Measurements from ENCODE around the gene EIF6.

DNA sequence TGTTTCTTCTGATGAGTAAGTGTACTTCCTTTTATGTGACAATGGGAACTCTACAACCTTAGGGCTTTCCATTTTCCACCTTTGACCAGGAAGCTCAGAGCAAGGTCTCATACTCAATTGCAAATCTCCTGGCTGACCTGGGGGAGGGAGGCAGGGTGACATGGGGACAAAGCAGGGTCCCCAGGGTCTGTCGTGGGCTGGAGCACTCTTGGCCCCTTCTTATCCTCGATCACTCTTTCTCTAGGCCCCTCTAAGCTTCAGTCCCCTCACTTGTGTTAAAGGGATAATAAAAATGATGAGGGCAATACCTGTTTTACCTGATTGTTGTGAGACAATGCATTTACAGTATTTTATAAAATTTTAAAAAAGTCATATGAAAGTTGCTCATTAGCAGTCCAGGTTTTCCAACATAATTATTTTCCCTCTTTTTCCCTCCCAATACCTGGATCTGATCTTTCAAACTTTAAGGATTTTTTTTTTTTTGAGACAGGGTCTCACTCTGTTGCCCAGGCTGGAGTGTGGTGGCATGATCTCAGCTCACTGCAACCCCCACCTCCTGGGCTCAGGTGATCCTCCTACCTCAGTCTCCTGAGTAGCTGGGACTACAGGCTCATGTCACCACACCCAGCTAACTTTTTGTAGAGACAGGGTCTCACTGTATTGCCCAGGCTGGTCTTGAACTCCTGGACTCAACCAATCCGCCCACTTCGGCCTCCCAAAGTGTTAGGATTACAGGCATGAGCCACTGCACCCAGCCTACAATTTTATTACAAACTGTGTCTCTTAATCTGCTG lies 16.1 kb upstream of the EIF6 start:
- TF ChIP-seq EP300 (IDR thresholded peaks at IDR 0.05) (no peak), POLR2A (IDR thresholded peaks at IDR 0.05) (no peak), CTCF (IDR thresholded peaks at IDR 0.05) (no peak)

Measured in tibial nerve (tissue), 4 donors.